MM.1S (cell line): Measurements from ENCODE around the gene STARD10.

Experiments
- CTCF ChIP-seq: fragments of 300-600 bp; sonication (generic); IDR thresholded peaks from 2 replicates; pipeline ENCODE4 v1.5.1; 2016; ENCODE audit warnings: antibody characterized with exemption, low read length, mixed read lengths
- EZH2 ChIP-seq: fragments of 300-600 bp; sonication (generic); optimal IDR thresholded peaks from 2 replicates; pipeline ENCODE3; 2017; ENCODE audit warnings: low read depth, mild to moderate bottlenecking, antibody characterized with exemption, low read length, mixed read lengths
- EZH2phosphoT487 ChIP-seq: fragments of 300-600 bp; sonication (generic); IDR thresholded peaks from 2 replicates; pipeline ENCODE4 v1.6.1; 2018; ENCODE audit warnings: antibody characterized with exemption, low read length

GRCh38 chr11:72745925-72746550, 47.8 kb downstream of the STARD10 start:
- no peak for TF ChIP-seq CTCF
- no peak for TF ChIP-seq EZH2
- TF ChIP-seq EZH2phosphoT487, result no peak
